WTC11 (cell line): ENCODE results near the gene CC2D1A. TPM values are rescaled to one million over a fixed set of nuclear protein-coding genes. Genes with fewer than 3 reads are reported as not detected.

ENCODE experiments used
- ATAC-seq: fragments of 200-7000 bp; cut with Tn5 transposase; 2 replicates; pipeline ENCODE4 v1.10.0; 2021; ENCODE audit warnings: mild to moderate bottlenecking, moderate library complexity
- CTCF ChIA-PET: fragments of 300-600 bp; sonication (Branson Sonifier 250); formaldehyde crosslinking; loops from one replicate; lab custom pipeline; 2021; ENCODE audit warnings: antibody characterized with exemption; lab: Charles Lee
- POLR2A ChIA-PET: fragments of 350-600 bp; sonication (Branson Sonifier 250); formaldehyde crosslinking; loops from one replicate; lab custom pipeline; 2021; ENCODE audit warnings: antibody characterized with exemption; lab: Charles Lee
- DNase-seq: peaks from one replicate; pipeline ENCODE4 v3.0.0; 2021; ENCODE audit warnings: low spot score
- H3K27ac Mint-ChIP-seq: 2 replicates; pipeline ENCODE4 v1.8.0; 2021; ENCODE audit warnings: mixed read lengths
- H3K27me3 Mint-ChIP-seq: 2 replicates; pipeline ENCODE4 v1.8.0; 2021; ENCODE audit warnings: low read depth, mild to moderate bottlenecking, moderate library complexity, mixed read lengths
- H3K36me3 Mint-ChIP-seq: 2 replicates; pipeline ENCODE4 v1.8.0; 2021; ENCODE audit warnings: mixed read lengths
- H3K4me1 Mint-ChIP-seq: 2 replicates; pipeline ENCODE4 v1.8.0; 2022; ENCODE audit warnings: mixed read lengths
- H3K4me3 Mint-ChIP-seq: 2 replicates; pipeline ENCODE4 v1.8.0; 2021; ENCODE audit warnings: mild to moderate bottlenecking, moderate library complexity, mixed read lengths
- H3K9me3 Mint-ChIP-seq: 2 replicates; pipeline ENCODE4 v1.8.0; 2021; ENCODE audit warnings: mixed read lengths
- ATF2 ChIP-seq: sonication (generic); formaldehyde crosslinking; IDR thresholded peaks from 2 replicates; pipeline ENCODE4 v1.8.1; 2022; ENCODE audit warnings: low read depth, missing genetic modification reagents, borderline replicate concordance
- ATF6 ChIP-seq: sonication (generic); formaldehyde crosslinking; IDR thresholded peaks from 2 replicates; pipeline ENCODE4 v1.8.1; 2023; ENCODE audit warnings: mild to moderate bottlenecking, missing genetic modification reagents
- ESRRA ChIP-seq: sonication (generic); formaldehyde crosslinking; IDR thresholded peaks from 2 replicates; pipeline ENCODE4 v1.8.1; 2022; ENCODE audit warnings: mild to moderate bottlenecking, missing genetic modification reagents, borderline replicate concordance
- HMGA2 ChIP-seq: fragments of 250-450 bp; sonication (Bioruptor Pico); IDR thresholded peaks from 2 replicates; pipeline ENCODE4 v1.4.0; 2021; ENCODE audit warnings: mild to moderate bottlenecking, moderate library complexity
- HMGXB4 ChIP-seq: sonication (generic); formaldehyde crosslinking; IDR thresholded peaks from 2 replicates; pipeline ENCODE4 v1.8.1; 2023; ENCODE audit warnings: mild to moderate bottlenecking, moderate library complexity, missing genetic modification reagents
- IRF1 ChIP-seq: sonication (generic); formaldehyde crosslinking; IDR thresholded peaks from 2 replicates; pipeline ENCODE4 v1.8.0; 2023; ENCODE audit warnings: missing genetic modification reagents
- JAZF1 ChIP-seq: fragments of 250-450 bp; sonication (Bioruptor Pico); IDR thresholded peaks from 2 replicates; pipeline ENCODE4 v1.9.0; 2021; ENCODE audit warnings: moderate library complexity, mild to moderate bottlenecking, inconsistent platforms
- NFE2L1 ChIP-seq: sonication (generic); formaldehyde crosslinking; IDR thresholded peaks from 2 replicates; pipeline ENCODE4 v1.8.1; 2023; ENCODE audit warnings: missing genetic modification reagents
- PRDM15 ChIP-seq: sonication (generic); formaldehyde crosslinking; IDR thresholded peaks from 2 replicates; pipeline ENCODE4 v1.8.0; 2022; ENCODE audit warnings: missing genetic modification reagents
- RORB ChIP-seq: fragments of 250-450 bp; sonication (Bioruptor Pico); IDR thresholded peaks from 2 replicates; pipeline ENCODE4 v1.9.0; 2021; ENCODE audit warnings: mild to moderate bottlenecking
- SMAD4 ChIP-seq: sonication (generic); formaldehyde crosslinking; IDR thresholded peaks from 2 replicates; pipeline ENCODE4 v1.8.0; 2022; ENCODE audit warnings: mild to moderate bottlenecking, missing genetic modification reagents
- ZBTB43 ChIP-seq: sonication (generic); formaldehyde crosslinking; IDR thresholded peaks from 2 replicates; pipeline ENCODE4 v1.8.1; 2023; ENCODE audit warnings: mild to moderate bottlenecking, missing genetic modification reagents
- ZNF416 ChIP-seq: fragments of 250-450 bp; sonication (Bioruptor Pico); IDR thresholded peaks from 2 replicates; pipeline ENCODE4 v1.9.0; 2021; ENCODE audit warnings: mild to moderate bottlenecking, inconsistent platforms
- ZNF423 ChIP-seq: fragments of 250-450 bp; sonication (Bioruptor Pico); IDR thresholded peaks from 2 replicates; pipeline ENCODE4 v2.1.2; 2022; ENCODE audit warnings: mild to moderate bottlenecking, moderate library complexity
- total RNA-seq: library from RNA; stranded (reverse); gene quantifications from 3 replicates; pipeline ENCODE4 v1.2.3, GENCODE V29; 2021

The CC2D1A gene
- total RNA-seq, 1 experiment from 2014 or later: 44.2 TPM

GRCh38 chr19:13961826-13962698 lies 56.1 kb downstream of the CC2D1A start:
- peaks cover 6% of the 10 kb centered on the region for H3K4me1 Mint-ChIP-seq
- H3K4me3 Mint-ChIP-seq: peak overlapping the region; percentile 53
- H3K27me3 Mint-ChIP-seq: peaks cover 3% of the 10 kb centered on the region
- ATAC-seq (peak; percentile 49), DNase-seq (peak; percentile 62)
- CTCF ChIA-PET: interaction anchor here (0.5 to 3.7 kb wide), 18 partner anchors 10 to 385 kb away, joined by 3 to 30 read pairs (median 10); partner anchors contain the start of genes DCAF15, IL27RA, MISP3 and RFX1
- H3K36me3 Mint-ChIP-seq: peaks cover 9% of the 10 kb centered on the region
- H3K27ac Mint-ChIP-seq: no peak overlapping the region; the same call in 1 of the 2 replicates
- POLR2A ChIA-PET: interaction anchor here (0.6 to 3.5 kb wide), 13 partner anchors 9 to 476 kb away, joined by 3 to 23 read pairs (median 5); partner anchors contain the start of genes DCAF15 and IL27RA
- no peaks in the 10 kb centered on the region for H3K9me3 Mint-ChIP-seq
- TF ChIP-seq HMGA2 (CRISPR knock-in tag) (no peak), SMAD4 (CRISPR knock-in tag) (no peak), ZNF423 (peak; percentile 72; the same call in 1 of the 2 replicates)
- TF ChIP-seq, all 79 proteins: peak for 1

- no peak overlapping the region for H3K27ac Mint-ChIP-seq
- H3K4me3 Mint-ChIP-seq: peak overlapping the region; percentile 56
- H3K9me3 Mint-ChIP-seq: no peaks in the 10 kb centered on the region
- POLR2A ChIA-PET: interaction anchor here (0.6 to 3.5 kb wide), 11 partner anchors 10 to 94 kb away, joined by 3 to 23 read pairs (median 5); partner anchors contain the start of genes DCAF15, IL27RA and PODNL1
- peaks cover 8% of the 10 kb centered on the region; the same call in 1 of the 2 replicates for H3K36me3 Mint-ChIP-seq
- no peak for TF ChIP-seq ATF2 (CRISPR knock-in tag)
- TF ChIP-seq ATF6 (CRISPR knock-in tag): no peak
- TF ChIP-seq ESRRA (CRISPR knock-in tag): no peak
- no peak for TF ChIP-seq RORB (CRISPR knock-in tag)
- no peak for TF ChIP-seq NFE2L1 (CRISPR knock-in tag)
- TF ChIP-seq PRDM15 (CRISPR knock-in tag): no peak
- TF ChIP-seq ZNF416 (CRISPR knock-in tag): 0 out of 2 replicates have a peak, but pooled peaks have one; percentile 48
- TF ChIP-seq ZBTB43 (CRISPR knock-in tag): no peak
- TF ChIP-seq HMGXB4 (CRISPR knock-in tag): 0 out of 2 replicates have a peak, but pooled peaks have one; percentile 10
- TF ChIP-seq IRF1 (CRISPR knock-in tag): 0 out of 2 replicates have a peak, but pooled peaks have one; percentile 25
- TF ChIP-seq JAZF1 (CRISPR knock-in tag): no peak
- H3K4me1 Mint-ChIP-seq: peaks cover 6% of the 10 kb centered on the region
- DNase-seq (peak; percentile 61), ATAC-seq (peak; percentile 39)
- H3K27me3 Mint-ChIP-seq: peaks cover 3% of the 10 kb centered on the region
- CTCF ChIA-PET: interaction anchor here (0.6 to 3.7 kb wide), 20 partner anchors 10 to 109 kb away, joined by 3 to 30 read pairs (median 8); partner anchors contain the start of genes DCAF15, IL27RA, MISP3 and PODNL1
Observed at GRCh38 chr19:13962699-13963602, 57.0 kb downstream of the CC2D1A start.
